Measurements from ENCODE around the gene PNPLA8.

Gene PNPLA8

GRCh38 chr7:108529341-108529740, 3.4 kb upstream of the PNPLA8 start:
- Histone ChIP-seq H3K36me3 (ENCODE audit: control insufficient read depth in 1 of 2, insufficient read depth in 2 of 2, low read depth in 1 of 2, low read length in 2 of 2) (no peaks in the 10 kb centered on the region), H3K9me3 (ENCODE audit: control insufficient read depth, low read length) (no peaks in the 10 kb centered on the region), H2AK5ac (ENCODE audit: low read length, severe bottlenecking) (no peak overlapping the region), H3K4me3 (ENCODE audit: insufficient read depth in 1 of 2, low read depth in 1 of 2, low read length in 2 of 2) (no peak overlapping the region), H3K23ac (ENCODE audit: low read length in 2 of 2) (no peak overlapping the region), H4K8ac (ENCODE audit: low read length) (no peak overlapping the region), H3K27ac (ENCODE audit: low read length, poor library complexity, severe bottlenecking) (no peak overlapping the region), H2BK15ac (ENCODE audit: low read depth, poor library complexity, severe bottlenecking) (no peak overlapping the region), H3K4me2 (ENCODE audit: low read length, poor library complexity, severe bottlenecking) (no peak overlapping the region), H3K18ac (ENCODE audit: low read depth in 1 of 2, low read length in 2 of 2) (no peak overlapping the region), H2BK12ac (ENCODE audit: low read length in 2 of 2) (no peak overlapping the region), H3K79me1 (replicated peaks; ENCODE audit: low read length, poor library complexity, severe bottlenecking) (no peaks in the 10 kb centered on the region), H2BK5ac (ENCODE audit: low read depth, low read length, poor library complexity, severe bottlenecking) (no peak overlapping the region), H3K9ac (ENCODE audit: low read length) (no peak overlapping the region), H3K4me1 (ENCODE audit: control insufficient read depth, insufficient read depth, low read depth, low read length) (peaks cover 3% of the 10 kb centered on the region), H3K4ac (ENCODE audit: low read depth in 1 of 2, low read length in 2 of 2) (no peak overlapping the region), H4K91ac (ENCODE audit: low read length) (no peak overlapping the region), H2AFZ (ENCODE audit: low read depth, low read length) (no peak overlapping the region), H3K14ac (ENCODE audit: low read length in 2 of 2) (no peak overlapping the region), H3K27me3 (ENCODE audit: control insufficient read depth in 1 of 2, insufficient read depth in 1 of 2, low read length in 2 of 2) (no peaks in the 10 kb centered on the region), H2BK120ac (ENCODE audit: low read depth, low read length) (no peak overlapping the region)
- DNase-seq = no peak
- 94% methylated on average over 3 of the region's 3 CpGs for WGBS

- no peaks in the 10 kb centered on the region for H3K9me3 ChIP-seq (ENCODE audit: control insufficient read depth, low read length)
- no peak overlapping the region for H3K18ac ChIP-seq (ENCODE audit: low read depth in 1 of 2, low read length in 2 of 2)
- H3K27me3 ChIP-seq (ENCODE audit: control insufficient read depth in 1 of 2, insufficient read depth in 1 of 2, low read length in 2 of 2) = no peaks in the 10 kb centered on the region
- H3K36me3 ChIP-seq (ENCODE audit: control insufficient read depth in 1 of 2, insufficient read depth in 2 of 2, low read depth in 1 of 2, low read length in 2 of 2) = no peaks in the 10 kb centered on the region
- H2AFZ ChIP-seq (ENCODE audit: low read depth, low read length) = no peak overlapping the region
- no peak overlapping the region for H3K27ac ChIP-seq (ENCODE audit: low read length, poor library complexity, severe bottlenecking)
- DNase-seq = no peak
- H2BK15ac ChIP-seq (ENCODE audit: low read depth, poor library complexity, severe bottlenecking) = no peak overlapping the region
- WGBS = 96% methylated on average over 4 of the region's 6 CpGs
- no peak overlapping the region for H2BK5ac ChIP-seq (ENCODE audit: low read depth, low read length, poor library complexity, severe bottlenecking)
- peaks cover 3% of the 10 kb centered on the region for H3K4me1 ChIP-seq (ENCODE audit: control insufficient read depth, insufficient read depth, low read depth, low read length)
- peaks cover 4% of the 10 kb centered on the region for H3K79me1 ChIP-seq (replicated peaks; ENCODE audit: low read length, poor library complexity, severe bottlenecking)
- H3K4me2 ChIP-seq (ENCODE audit: low read length, poor library complexity, severe bottlenecking) = no peak overlapping the region
- H3K4ac ChIP-seq (ENCODE audit: low read depth in 1 of 2, low read length in 2 of 2) = no peak overlapping the region
- H3K14ac ChIP-seq (ENCODE audit: low read length in 2 of 2) = no peak overlapping the region
- no peak overlapping the region for H3K23ac ChIP-seq (ENCODE audit: low read length in 2 of 2)
- H2BK120ac ChIP-seq (ENCODE audit: low read depth, low read length) = no peak overlapping the region
- H3K4me3 ChIP-seq (ENCODE audit: insufficient read depth in 1 of 2, low read depth in 1 of 2, low read length in 2 of 2) = no peak overlapping the region
- H2AK5ac ChIP-seq (ENCODE audit: low read length, severe bottlenecking) = no peak overlapping the region
- H4K8ac ChIP-seq (ENCODE audit: low read length) = no peak overlapping the region
- no peak overlapping the region for H3K9ac ChIP-seq (ENCODE audit: low read length)
- H4K91ac ChIP-seq (ENCODE audit: low read length) = no peak overlapping the region
- no peak overlapping the region for H2BK12ac ChIP-seq (ENCODE audit: low read length in 2 of 2)
Observed at GRCh38 chr7:108528183-108528712, 2.3 kb upstream of the PNPLA8 start.

- WGBS = 27% methylated on average over 2 of the region's 3 CpGs
Observed at GRCh38 chr7:108526768-108527017, 758 bp upstream of the PNPLA8 start.

GRCh38 chr7:108525327-108525984, 479 bp downstream of the PNPLA8 start:
- Histone ChIP-seq H3K4ac (ENCODE audit: low read depth in 1 of 2, low read length in 2 of 2) (peak overlapping the region in 1 of 2 experiments; percentile 88), H3K9ac (ENCODE audit: low read length) (peak overlapping the region; percentile 97), H2BK15ac (ENCODE audit: low read depth, poor library complexity, severe bottlenecking) (peak overlapping the region; percentile 56), H3K4me2 (ENCODE audit: low read length, poor library complexity, severe bottlenecking) (peak overlapping the region; percentile 37), H3K27me3 (ENCODE audit: control insufficient read depth in 1 of 2, insufficient read depth in 1 of 2, low read length in 2 of 2) (no peaks in the 10 kb centered on the region), H3K36me3 (ENCODE audit: control insufficient read depth in 1 of 2, insufficient read depth in 2 of 2, low read depth in 1 of 2, low read length in 2 of 2) (peaks cover 0 to under 1% of the 10 kb centered on the region in 2 experiments), H2AFZ (ENCODE audit: low read depth, low read length) (peak overlapping the region; percentile 96), H2BK5ac (ENCODE audit: low read depth, low read length, poor library complexity, severe bottlenecking) (peak overlapping the region; percentile 66), H4K8ac (ENCODE audit: low read length) (peak overlapping the region; percentile 91), H3K27ac (ENCODE audit: low read length, poor library complexity, severe bottlenecking) (peak overlapping the region; percentile 96), H2BK12ac (ENCODE audit: low read length in 2 of 2) (peak overlapping the region in 1 of 2 experiments; percentile 86), H3K9me3 (ENCODE audit: control insufficient read depth, low read length) (no peaks in the 10 kb centered on the region), H2BK120ac (ENCODE audit: low read depth, low read length) (no peak overlapping the region), H3K4me1 (ENCODE audit: control insufficient read depth, insufficient read depth, low read depth, low read length) (peaks cover 3% of the 10 kb centered on the region), H3K14ac (ENCODE audit: low read length in 2 of 2) (peak overlapping the region in 1 of 2 experiments; percentile 83), H3K18ac (ENCODE audit: low read depth in 1 of 2, low read length in 2 of 2) (peak overlapping the region; percentile 94 to 97), H3K23ac (ENCODE audit: low read length in 2 of 2) (peak overlapping the region in 1 of 2 experiments; percentile 85), H3K4me3 (ENCODE audit: insufficient read depth in 1 of 2, low read depth in 1 of 2, low read length in 2 of 2) (peak overlapping the region; percentile 89 to 95), H3K79me1 (replicated peaks; ENCODE audit: low read length, poor library complexity, severe bottlenecking) (peaks cover 12% of the 10 kb centered on the region), H2AK5ac (ENCODE audit: low read length, severe bottlenecking) (no peak overlapping the region), H4K91ac (ENCODE audit: low read length) (peak overlapping the region; percentile 88)
- DNase-seq = peak; percentile 85
- WGBS = 0% methylated on average over 17 of the region's 22 CpGs

More at GRCh38 chr7:108526768-108527017, 758 bp upstream of the PNPLA8 start:
- Histone ChIP-seq H3K27ac (ENCODE audit: low read length, poor library complexity, severe bottlenecking) (peak overlapping the region; percentile 80), H3K27me3 (ENCODE audit: control insufficient read depth in 1 of 2, insufficient read depth in 1 of 2, low read length in 2 of 2) (no peaks in the 10 kb centered on the region), H3K14ac (ENCODE audit: low read length in 2 of 2) (no peak overlapping the region), H2BK120ac (ENCODE audit: low read depth, low read length) (peak overlapping the region; percentile 34), H3K79me1 (replicated peaks; ENCODE audit: low read length, poor library complexity, severe bottlenecking) (peaks cover 10% of the 10 kb centered on the region), H2BK15ac (ENCODE audit: low read depth, poor library complexity, severe bottlenecking) (no peak overlapping the region), H2BK12ac (ENCODE audit: low read length in 2 of 2) (no peak overlapping the region), H3K23ac (ENCODE audit: low read length in 2 of 2) (no peak overlapping the region), H3K36me3 (ENCODE audit: control insufficient read depth in 1 of 2, insufficient read depth in 2 of 2, low read depth in 1 of 2, low read length in 2 of 2) (no peaks in the 10 kb centered on the region), H2AK5ac (ENCODE audit: low read length, severe bottlenecking) (no peak overlapping the region), H2AFZ (ENCODE audit: low read depth, low read length) (no peak overlapping the region), H2BK5ac (ENCODE audit: low read depth, low read length, poor library complexity, severe bottlenecking) (no peak overlapping the region), H3K9me3 (ENCODE audit: control insufficient read depth, low read length) (no peaks in the 10 kb centered on the region), H3K4me2 (ENCODE audit: low read length, poor library complexity, severe bottlenecking) (peak overlapping the region; percentile 84), H3K18ac (ENCODE audit: low read depth in 1 of 2, low read length in 2 of 2) (peak overlapping the region; percentile 86 to 88), H3K9ac (ENCODE audit: low read length) (peak overlapping the region; percentile 97), H3K4me1 (ENCODE audit: control insufficient read depth, insufficient read depth, low read depth, low read length) (peaks cover 3% of the 10 kb centered on the region), H4K8ac (ENCODE audit: low read length) (no peak overlapping the region), H4K91ac (ENCODE audit: low read length) (peak overlapping the region; percentile 7), H3K4me3 (ENCODE audit: insufficient read depth in 1 of 2, low read depth in 1 of 2, low read length in 2 of 2) (peak overlapping the region; percentile 61 to 95), H3K4ac (ENCODE audit: low read depth in 1 of 2, low read length in 2 of 2) (peak overlapping the region in 1 of 2 experiments; percentile 13)
- no peak for DNase-seq
